HG03520 (cell line): ENCODE results near the gene SPARC.
"Not testable (repeated sequence)": the region's sequence is repeated elsewhere in the genome, so short reads cannot be mapped to it uniquely, and the experiment has no call there.

Experiments used
- ATAC-seq: cut with Tn5 transposase; IDR thresholded peaks from one replicate; pipeline ENCODE4 v1.9.1; 2021; ENCODE audit warnings: mild to moderate bottlenecking, moderate library complexity; ENCODE audit not compliant: unreplicated experiment

Gene SPARC

GRCh38 chr5:151700820-151701219, 14.1 kb upstream of the SPARC start:
- ATAC-seq, result no peak

GRCh38 chr5:151700296-151700695, 13.6 kb upstream of the SPARC start:
- ATAC-seq, result no peak

DNA sequence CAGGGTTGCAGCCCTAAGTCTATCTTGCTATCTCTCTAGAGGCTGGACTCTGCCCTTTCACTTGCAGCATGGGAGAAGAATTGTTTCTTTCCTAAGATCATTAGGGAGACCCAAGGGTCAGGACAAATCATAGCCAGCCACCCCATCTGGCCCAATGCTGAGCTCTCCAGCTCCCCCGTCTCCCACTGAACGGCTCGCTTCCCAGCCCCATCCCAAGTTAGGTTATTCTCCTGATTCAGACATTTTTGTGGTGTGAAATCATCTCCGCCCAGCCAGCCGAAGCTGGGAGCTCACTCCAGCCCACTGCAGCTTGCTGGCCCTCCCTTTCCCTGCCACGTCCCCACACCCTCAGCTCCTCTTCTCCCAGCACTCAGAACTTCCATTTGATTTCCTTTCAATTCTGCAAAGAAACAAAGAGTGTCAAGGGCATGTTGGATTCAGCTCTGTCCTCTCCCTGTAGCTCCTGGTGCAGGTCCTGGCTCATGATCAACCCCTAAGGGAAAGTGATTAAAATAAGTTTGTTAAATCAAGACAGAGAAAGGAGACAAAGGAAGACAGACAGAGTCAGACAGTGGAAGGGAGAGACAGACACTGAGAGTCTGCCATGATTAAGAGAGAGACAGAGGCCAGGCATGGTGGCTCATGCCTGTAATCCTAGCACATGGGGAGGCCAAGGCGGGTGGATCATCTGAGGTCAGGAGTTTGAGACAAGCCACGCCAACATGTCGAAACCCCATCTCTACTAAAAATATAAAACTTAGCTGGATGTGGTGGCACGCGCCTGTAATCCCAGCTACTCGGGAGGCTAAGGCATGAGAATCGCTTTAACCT, 12.6 kb upstream of the SPARC start:
- ATAC-seq, result no peak

DNA sequence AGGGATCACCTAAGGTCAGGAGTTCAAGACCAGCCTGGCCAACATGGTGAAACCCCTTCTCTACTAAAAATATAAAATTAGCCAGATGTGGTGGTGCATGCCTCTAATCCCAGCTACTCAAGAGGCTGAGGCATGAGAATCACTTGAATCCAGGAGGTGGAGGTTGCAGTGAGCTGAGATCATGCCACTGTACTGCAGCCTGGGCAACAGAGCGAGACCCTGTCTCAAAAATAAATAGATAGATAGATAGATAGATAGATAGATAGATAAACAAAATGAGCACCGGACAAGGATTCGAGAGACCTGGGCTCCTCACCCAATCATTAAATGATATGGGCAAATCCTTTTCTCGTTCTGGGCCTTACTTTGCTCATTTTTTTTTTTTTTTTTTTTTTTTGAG, 11.4 kb upstream of the SPARC start:
- ATAC-seq, result not testable (repeated sequence)

DNA sequence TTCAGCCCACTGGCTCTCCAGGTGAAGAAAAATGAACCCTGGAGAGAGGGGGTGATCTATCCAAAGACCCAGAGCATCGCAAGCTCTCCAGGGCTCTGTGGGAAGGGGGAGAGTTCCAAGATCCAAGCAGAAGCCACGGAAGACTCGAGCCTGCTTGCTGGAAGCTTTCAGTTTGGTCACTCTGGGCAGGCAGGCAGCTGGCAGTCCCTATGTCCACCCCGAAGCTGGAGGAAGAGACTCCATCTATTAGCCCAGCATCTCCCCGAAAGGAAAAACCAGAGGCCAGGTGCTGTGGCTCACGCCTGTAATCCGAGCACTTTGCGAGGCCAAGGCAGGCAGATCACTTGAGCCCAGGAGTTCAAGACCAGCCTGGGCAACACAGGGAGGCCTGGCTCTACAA, 10.7 kb upstream of the SPARC start:
- no peak for ATAC-seq

DNA sequence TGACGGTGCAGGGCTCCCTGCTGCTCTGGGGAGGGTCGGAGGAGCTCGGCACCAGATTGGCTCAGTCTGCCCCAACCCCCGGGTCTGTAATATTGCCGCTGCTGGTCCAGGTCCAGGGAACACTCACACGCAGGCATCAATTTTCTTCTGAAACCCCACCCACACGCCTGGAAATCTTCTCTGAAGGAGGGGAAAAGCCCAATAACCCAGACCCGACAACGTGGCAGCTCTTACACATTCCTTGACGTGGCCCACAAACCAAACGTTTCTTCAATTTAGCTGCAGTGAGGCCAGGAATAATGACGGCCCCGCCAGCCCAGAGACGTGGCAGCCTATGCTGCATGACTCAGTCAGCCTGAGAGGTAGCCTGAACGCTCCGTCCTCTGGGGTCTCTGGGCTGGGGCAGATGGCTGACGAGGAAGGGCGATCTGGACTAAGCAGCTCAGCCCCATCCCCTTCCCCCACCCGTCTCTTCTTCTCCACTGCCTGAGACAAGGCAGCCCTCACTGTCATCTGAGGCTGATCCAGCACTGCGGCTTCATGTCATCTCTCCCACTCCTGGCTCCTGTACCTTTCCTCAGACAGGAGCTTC, 9.9 kb upstream of the SPARC start:
- ATAC-seq, result no peak

- ATAC-seq, result no peak
Observed at GRCh38 chr5:151695464-151695863, 8.7 kb upstream of the SPARC start.

GRCh38 chr5:151694035-151694485, 7.3 kb upstream of the SPARC start:
- no peak for ATAC-seq

GRCh38 chr5:151692312-151692711, 5.6 kb upstream of the SPARC start:
- ATAC-seq, result no peak

DNA sequence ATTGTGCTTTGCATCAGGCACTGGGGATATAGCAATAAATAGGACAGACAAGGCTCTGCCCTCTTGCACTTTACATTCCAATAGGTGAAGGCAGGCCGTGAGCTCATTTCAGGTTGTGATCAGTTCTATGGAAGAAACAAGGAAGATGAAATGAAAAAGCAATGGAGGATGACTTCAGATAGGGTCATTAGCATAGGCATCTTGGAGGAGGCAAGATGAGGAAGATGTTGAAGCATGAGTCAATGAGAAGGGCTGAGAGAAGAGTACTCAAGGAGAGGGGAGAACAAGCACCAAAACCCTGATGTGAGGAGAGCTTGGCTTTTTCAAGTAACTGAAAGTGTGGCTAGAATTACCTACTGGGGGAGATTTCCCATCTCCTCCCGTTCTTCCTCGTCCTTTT, 5.0 kb upstream of the SPARC start:
- no peak for ATAC-seq

GRCh38 chr5:151689591-151689990, 2.9 kb upstream of the SPARC start:
- ATAC-seq, result not testable (repeated sequence)

- ATAC-seq, result no peak
Observed at GRCh38 chr5:151688436-151688835, 1.7 kb upstream of the SPARC start.

- no peak for ATAC-seq
Observed at GRCh38 chr5:151685749-151686673, 704 bp downstream of the SPARC start.

DNA sequence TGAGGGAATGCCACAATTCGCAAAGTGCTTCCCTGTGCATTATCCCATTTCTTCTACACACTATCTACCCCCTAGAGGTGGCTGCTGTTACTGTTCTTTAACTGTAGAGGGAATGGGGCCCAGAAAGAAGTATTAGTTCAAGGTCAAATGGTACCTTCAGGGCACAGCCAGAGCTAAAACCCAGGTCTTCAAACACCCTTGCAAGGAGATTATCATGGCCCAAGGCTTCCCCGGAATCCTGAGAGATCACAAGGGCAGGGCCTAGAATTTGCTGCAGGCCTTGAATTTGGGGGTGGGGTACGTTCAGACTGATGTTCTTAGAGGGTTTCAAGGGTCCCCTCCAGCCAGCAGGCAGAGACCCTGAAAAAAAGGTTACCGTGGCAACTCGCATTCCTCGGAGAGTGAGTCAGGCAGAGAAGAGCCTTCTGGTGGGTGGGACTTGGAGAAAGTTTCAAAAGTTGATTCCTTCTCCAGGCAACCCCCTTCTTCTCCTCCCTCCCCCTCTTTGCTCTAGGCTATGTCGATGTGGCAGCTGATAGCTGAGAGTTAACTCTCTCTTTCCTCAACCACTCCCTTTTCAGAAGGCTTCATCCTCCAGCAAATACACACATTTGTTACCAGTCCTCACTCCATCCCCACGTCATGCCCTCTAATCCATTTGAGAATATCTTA, 1.9 kb downstream of the SPARC start:
- ATAC-seq, result no peak

GRCh38 chr5:151683986-151684588, 2.6 kb downstream of the SPARC start:
- no peak for ATAC-seq

- no peak for ATAC-seq
Observed at GRCh38 chr5:151683444-151683843, 3.3 kb downstream of the SPARC start.

DNA sequence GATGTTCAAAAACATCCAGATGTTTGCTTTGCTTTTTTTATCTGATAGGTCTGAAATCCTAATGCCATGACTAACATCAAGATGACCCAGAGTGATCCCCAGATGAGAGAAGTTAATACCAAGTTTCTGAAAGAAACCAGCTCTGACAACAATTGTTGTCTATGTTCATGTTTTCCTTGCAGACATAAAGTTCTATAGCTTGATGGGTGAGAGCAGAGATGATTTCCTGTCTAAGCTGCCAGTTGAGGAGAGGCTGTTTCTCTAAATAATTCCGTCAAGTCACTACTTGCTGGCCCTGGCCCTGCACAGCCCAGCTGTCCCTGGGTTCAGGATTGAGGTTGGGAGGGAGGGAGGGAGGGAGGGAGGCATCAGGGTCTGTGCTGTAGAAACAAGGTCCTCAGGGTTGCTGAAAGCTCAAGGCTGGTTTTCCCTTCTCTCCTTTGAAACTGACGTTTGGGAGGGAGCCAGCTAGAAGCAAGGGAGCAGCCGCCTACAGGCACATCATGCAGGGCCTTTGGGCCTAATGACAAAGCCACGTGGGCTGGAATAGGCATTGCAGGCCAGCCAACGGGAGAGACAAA, 3.9 kb downstream of the SPARC start:
- no peak for ATAC-seq

DNA sequence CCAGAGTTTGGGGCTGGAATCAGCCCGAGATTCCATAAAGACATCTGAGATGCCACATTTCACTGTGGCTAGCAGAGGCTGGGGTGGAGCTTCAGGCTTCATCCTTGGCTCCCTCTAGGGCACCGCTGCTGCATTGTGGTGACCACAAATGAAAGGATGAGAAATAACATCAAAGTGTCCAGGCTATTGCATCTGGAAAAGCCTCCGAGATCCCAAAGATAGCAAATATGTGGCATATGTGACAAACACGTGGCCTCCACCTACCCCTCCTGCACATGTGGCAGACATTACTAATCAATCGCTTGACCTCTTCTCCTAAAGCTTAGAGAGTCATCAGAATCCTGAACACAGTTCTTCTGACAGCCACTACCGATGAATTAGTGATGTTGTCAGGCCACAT, 4.5 kb downstream of the SPARC start:
- no peak for ATAC-seq

- no peak for ATAC-seq
Observed at GRCh38 chr5:151680944-151681427, 5.7 kb downstream of the SPARC start.

- not testable (repeated sequence) for ATAC-seq
Observed at GRCh38 chr5:151680156-151680505, 6.6 kb downstream of the SPARC start.
